Testis (tissue), 5 donors: ENCODE results near the gene MTX3. TPM values are rescaled to one million over a fixed set of nuclear protein-coding genes. Genes with fewer than 3 reads are reported as not detected.

Experiments
- DNase-seq: peaks from one replicate; pipeline ENCODE4 v3.0.0-alpha.2; 2019
- H3K27ac ChIP-seq, 2 donors: fragments of 200-600 bp; sonication (generic); one replicate each; pipeline ENCODE4 v1.5.1; 2019
- H3K27me3 ChIP-seq: fragments of 200-600 bp; sonication (generic); one replicate; pipeline ENCODE4 v1.5.1; 2019
- H3K36me3 ChIP-seq: fragments of 200-600 bp; sonication (generic); one replicate; pipeline ENCODE4 v1.5.1; 2017; ENCODE audit warnings: low read depth; ENCODE audit errors: missing control alignments
- H3K4me1 ChIP-seq: fragments of 200-600 bp; sonication (generic); one replicate; pipeline ENCODE4 v1.5.1; 2019
- H3K4me3 ChIP-seq, 2 donors: fragments of 200-600 bp; sonication (generic); one replicate each; pipeline ENCODE4 v1.5.1; 2017 to 2019
- H3K9me3 ChIP-seq: fragments of 200-600 bp; sonication (generic); one replicate; pipeline ENCODE4 v1.5.1; 2017
- CTCF ChIP-seq, 3 experiments: fragments of 450-650 bp in 2 of 3; fragments of 200-600 bp in 1 of 3; sonication (generic) in 1 of 3; IDR thresholded peaks; one replicate each; pipeline ENCODE4 v1.5.1; 2016 to 2019; ENCODE audit warnings: antibody characterized with exemption in 3 of 3, mild to moderate bottlenecking in 2 of 3, moderate library complexity in 1 of 3
- POLR2A ChIP-seq: fragments of 450-650 bp; IDR thresholded peaks from one replicate; pipeline ENCODE4 v1.6.1; 2017; ENCODE audit warnings: antibody characterized with exemption, mild to moderate bottlenecking, moderate library complexity
- WGBS, 2 donors: methylation state at CpG; one replicate each; pipeline ENCODE4 v1.1.5; 2018; 5-methylcytosine and 5-hydroxymethylcytosine counted together
- intact Hi-C: fragments of 100-400 bp; cut with DNase I; formaldehyde crosslinking; loops from one replicate; pipeline ENCODE4 v1.15.1; 2023; ENCODE audit warnings: low total_unique reads
- long read RNA-seq, 2 donors: transcript quantifications; one replicate each; lab custom pipeline, GENCODE V29; 2026
- polyA plus RNA-seq: library from polyadenylated mRNA; stranded (reverse); fragments of 350-450 nt; fragmentation: Illumina TruSeq; extraction: RNeasy Lipid Tissue Mini Kit (QIAGEN cat#74804); gene quantifications from one replicate; pipeline ENCODE4 v1.2.3, GENCODE V29; 2014; ENCODE audit warnings: low read depth, low replicate concordance; ENCODE audit not compliant: insufficient read depth
- total RNA-seq, 2 donors: library from RNA; depleted of rRNA; stranded (reverse); fragments of >200 nt; gene quantifications; one replicate each; pipeline ENCODE4 v1.2.3, GENCODE V29; 2016

Gene MTX3, protein sequence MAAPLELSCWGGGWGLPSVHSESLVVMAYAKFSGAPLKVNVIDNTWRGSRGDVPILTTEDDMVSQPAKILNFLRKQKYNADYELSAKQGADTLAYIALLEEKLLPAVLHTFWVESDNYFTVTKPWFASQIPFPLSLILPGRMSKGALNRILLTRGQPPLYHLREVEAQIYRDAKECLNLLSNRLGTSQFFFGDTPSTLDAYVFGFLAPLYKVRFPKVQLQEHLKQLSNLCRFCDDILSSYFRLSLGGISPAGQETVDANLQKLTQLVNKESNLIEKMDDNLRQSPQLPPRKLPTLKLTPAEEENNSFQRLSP
- total RNA-seq (10 to 100 TPM; 17.5 to 19.4 TPM), polyA plus RNA-seq (8.7 TPM)
- long read RNA-seq, donor 1, full-length matches to known transcripts, result 3 of 3 reads
- long read RNA-seq, donor 1, partial matches to known transcripts, result 0 of 3 reads
- long read RNA-seq, donor 1, other reads (novel, unspliced or antisense), result 0 of 3 reads
- long read RNA-seq, donor 2, result 0 reads

GRCh38 chr5:79990598-79991507, at the start of gene MTX3:
Gene MTX3, minus strand, starts transcription at chr5:79991262. Its CDS starts 24 bp downstream, at chr5:79991238.
- TF ChIP-seq CTCF (IDR thresholded peaks at IDR 0.05) (no peak), POLR2A (no peak)
- peak within 1 kb of the TSS; percentile 76 for H3K27ac ChIP-seq
- intact Hi-C loops, result no loop called here
- 0 to 3% methylated on average over 14 to 50 of the region's 50 CpGs for WGBS, 2 donors
- H3K9me3 ChIP-seq, result no peaks in the 10 kb centered on the region
- peak; percentile 91 for DNase-seq
- peaks cover 4% of the 10 kb centered on the region for H3K4me1 ChIP-seq
- H3K4me3 ChIP-seq, result peak within 1 kb of the TSS; percentile 79 to 88
- no peaks in the 10 kb centered on the region for H3K27me3 ChIP-seq
- H3K36me3 ChIP-seq, result no peaks in the 10 kb centered on the region

GRCh38 chr5:80039650-80040049, 48.6 kb upstream of the MTX3 start:
- no peak overlapping the region for H3K4me3 ChIP-seq
- DNase-seq, result no peak
- no peaks in the 10 kb centered on the region for H3K36me3 ChIP-seq
- TF ChIP-seq CTCF (IDR thresholded peaks at IDR 0.05) (no peak), POLR2A (no peak)
- intact Hi-C loops, result no loop called here
- no peaks in the 10 kb centered on the region for H3K9me3 ChIP-seq
- WGBS, 2 donors, result 79 to 88% methylated on average over 2 of the region's 2 CpGs
- no peaks in the 10 kb centered on the region for H3K4me1 ChIP-seq
- no peak overlapping the region for H3K27ac ChIP-seq
- H3K27me3 ChIP-seq, result no peaks in the 10 kb centered on the region

DNA sequence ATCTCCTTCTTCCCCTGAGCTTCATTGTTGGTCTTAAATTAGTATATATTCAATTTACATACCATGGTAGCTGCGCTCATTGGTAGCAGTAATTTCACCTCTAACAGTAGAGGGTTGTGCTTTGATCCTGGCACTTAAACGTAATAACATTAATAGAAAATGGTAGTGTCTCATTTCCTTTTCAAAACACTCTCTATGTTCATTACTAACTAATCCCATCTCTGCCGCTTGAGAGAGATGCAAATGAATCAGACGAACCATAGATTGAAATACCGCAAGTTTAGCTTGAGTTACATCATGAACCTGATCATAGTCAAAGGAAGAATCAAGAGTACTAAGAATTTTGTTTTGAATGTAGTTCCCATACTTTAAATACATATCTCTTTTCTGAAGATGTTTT, 46.3 kb upstream of the MTX3 start:
- intact Hi-C loops, result no loop called here
- no peaks in the 10 kb centered on the region for H3K27me3 ChIP-seq
- no peak overlapping the region for H3K4me3 ChIP-seq
- no peaks in the 10 kb centered on the region for H3K36me3 ChIP-seq
- 82 to 85% methylated on average over 5 of the region's 5 CpGs for WGBS, 2 donors
- H3K9me3 ChIP-seq, result no peaks in the 10 kb centered on the region
- no peaks in the 10 kb centered on the region for H3K4me1 ChIP-seq
- no peak for TF ChIP-seq POLR2A
- TF ChIP-seq CTCF (IDR thresholded peaks at IDR 0.05), result no peak
- H3K27ac ChIP-seq, result no peak overlapping the region
- no peak for DNase-seq

- no peak for TF ChIP-seq CTCF (IDR thresholded peaks at IDR 0.05)
- no peak for TF ChIP-seq POLR2A
- H3K27ac ChIP-seq, result no peak overlapping the region
- no peaks in the 10 kb centered on the region for H3K4me1 ChIP-seq
- no peaks in the 10 kb centered on the region for H3K27me3 ChIP-seq
- intact Hi-C loops, result no loop called here
- no peak overlapping the region for H3K4me3 ChIP-seq
- DNase-seq, result no peak
- WGBS, 2 donors, result 67 to 73% methylated on average over 5 of the region's 5 CpGs
- H3K36me3 ChIP-seq, result no peaks in the 10 kb centered on the region
- no peaks in the 10 kb centered on the region for H3K9me3 ChIP-seq
Measured at GRCh38 chr5:80036615-80037014, 45.6 kb upstream of the MTX3 start.
